H1 (cell line): ENCODE results near the gene FIP1L1. TPM values are rescaled to one million over a fixed set of nuclear protein-coding genes. Genes with fewer than 3 reads are reported as not detected.

ENCODE experiments used
- CTCF ChIA-PET: fragments of 300-600 bp; sonication (Branson Sonifier 250); formaldehyde crosslinking; loops from one replicate; lab custom pipeline; 2021; ENCODE audit not compliant: partially characterized antibody; lab: Charles Lee
- POLR2A ChIA-PET: fragments of 300-600 bp; sonication (Branson Sonifier 250); formaldehyde crosslinking; loops from one replicate; lab custom pipeline; 2021; ENCODE audit warnings: inconsistent platforms; ENCODE audit not compliant: partially characterized antibody; lab: Charles Lee
- DNase-seq, 2 experiments: peaks; one replicate each; pipeline versions ENCODE4 v3.0.0 to v3.0.0-alpha.2; 2010 to 2022; ENCODE audit warnings: low spot score in 2 of 2, low read depth in 1 of 2, mixed read lengths in 1 of 2
- FAIRE-seq: peaks from 2 replicates; lab custom pipeline; 2011; peaks lifted over from hg19 to GRCh38; lab: Jason Lieb, UNC
- H2AFZ ChIP-seq: 2 replicates; pipeline ENCODE4 v1.8.1; 2012; ENCODE audit warnings: low read length, inconsistent platforms
- H2AK5ac ChIP-seq: 2 replicates; pipeline ENCODE4 v1.6.1; 2013; ENCODE audit warnings: low read depth, low read length
- H2BK120ac ChIP-seq: replicated peaks from 2 replicates; pipeline ENCODE3; 2013; ENCODE audit warnings: low read depth, low read length, inconsistent platforms
- H2BK12ac ChIP-seq: 2 replicates; pipeline ENCODE4 v1.6.1; 2013; ENCODE audit warnings: low read depth, low read length
- H2BK15ac ChIP-seq: 2 replicates; pipeline ENCODE4 v1.6.1; 2013; ENCODE audit warnings: low read length
- H2BK20ac ChIP-seq: 2 replicates; pipeline ENCODE4 v1.6.1; 2013; ENCODE audit warnings: low read length
- H2BK5ac ChIP-seq: 2 replicates; pipeline ENCODE4 v1.6.1; 2013; ENCODE audit warnings: low read depth, low read length
- H3K14ac ChIP-seq: 2 replicates; pipeline ENCODE4 v1.6.1; 2013; ENCODE audit warnings: inconsistent platforms; ENCODE audit not compliant: insufficient read length
- H3K18ac ChIP-seq: 2 replicates; pipeline ENCODE4 v1.6.1; 2013; ENCODE audit warnings: low read length; ENCODE audit errors: extremely low read depth
- H3K23ac ChIP-seq: 2 replicates; pipeline ENCODE4 v1.6.1; 2013; ENCODE audit warnings: inconsistent platforms; ENCODE audit not compliant: insufficient read length
- H3K23me2 ChIP-seq: 2 replicates; pipeline ENCODE4 v1.6.1; 2013; ENCODE audit warnings: low read depth, low read length
- H3K27ac ChIP-seq: 2 replicates; pipeline ENCODE4 v1.6.1; 2011; ENCODE audit warnings: low read depth, low read length, inconsistent platforms
- H3K27me3 ChIP-seq, 4 experiments: replicated peaks in 1 of 4; 1 replicate in 1 of 4; 2 replicates in 3 of 4; pipeline versions ENCODE4 v1.6.1 to v1.8.1; 2011 to 2013; ENCODE audit warnings: low read length in 3 of 4, mild to moderate bottlenecking in 3 of 4, inconsistent platforms in 2 of 4, mixed read lengths in 2 of 4, moderate library complexity in 1 of 4; ENCODE audit not compliant: control insufficient read depth in 3 of 4, insufficient read depth in 3 of 4; ENCODE audit errors: extremely low read depth in 1 of 4
- H3K36me3 ChIP-seq, 4 experiments: 2 replicates each; pipeline versions ENCODE4 v1.6.1 to v1.8.1; 2011 to 2013; ENCODE audit warnings: mild to moderate bottlenecking in 4 of 4, low read length in 3 of 4, moderate library complexity in 2 of 4, control low read depth in 1 of 4, inconsistent platforms in 1 of 4; ENCODE audit not compliant: insufficient read depth in 4 of 4, control insufficient read depth in 2 of 4
- H3K4ac ChIP-seq: replicated peaks from 2 replicates; pipeline ENCODE3; 2013; ENCODE audit warnings: low read length, low read depth, mixed read lengths, inconsistent platforms; ENCODE audit not compliant: insufficient read length
- H3K4me1 ChIP-seq, 4 experiments: replicated peaks in 1 of 4; 1 replicate in 1 of 4; 2 replicates in 3 of 4; pipeline versions ENCODE4 v1.6.1 to v1.8.1; 2011 to 2013; ENCODE audit warnings: low read length in 3 of 4, inconsistent platforms in 2 of 4, mixed read lengths in 1 of 4; ENCODE audit not compliant: insufficient read depth in 4 of 4, control insufficient read depth in 3 of 4
- H3K4me2 ChIP-seq, 2 experiments: 2 replicates each; pipeline versions ENCODE4 v1.6.1 to v1.8.1; 2011 to 2013; ENCODE audit warnings: low read depth in 2 of 2, low read length in 2 of 2, control low read depth in 1 of 2, inconsistent platforms in 1 of 2, mild to moderate bottlenecking in 1 of 2; ENCODE audit not compliant: insufficient read depth in 1 of 2
- H3K4me3 ChIP-seq, 4 experiments: fragments of 200-600, 300-600 bp in 1 of 4; sonication (generic), shearing (Covaris generic), sonication (Bioruptor Twin) in 1 of 4; 2 replicates each; pipeline versions ENCODE4 v1.5.1 to v1.8.1; 2011 to 2016; ENCODE audit warnings: low read length in 4 of 4, low read depth in 3 of 4, control low read depth in 2 of 4, inconsistent platforms in 2 of 4, mild to moderate bottlenecking in 2 of 4, mixed read lengths in 1 of 4, moderate library complexity in 1 of 4; ENCODE audit not compliant: insufficient read depth in 2 of 4; ENCODE audit errors: extremely low read depth in 1 of 4
- H3K56ac ChIP-seq: replicated peaks from 2 replicates; pipeline ENCODE3; 2013; ENCODE audit warnings: low read depth, mild to moderate bottlenecking, mixed read lengths, low read length, inconsistent platforms; ENCODE audit not compliant: insufficient read length
- H3K79me1 ChIP-seq: 2 replicates; pipeline ENCODE4 v1.6.1; 2013; ENCODE audit warnings: low read depth, low read length, control low read depth
- H3K79me2 ChIP-seq, 2 experiments: 2 replicates each; pipeline versions ENCODE4 v1.6.1 to v1.8.1; 2012 to 2013; ENCODE audit warnings: low read length in 2 of 2, mild to moderate bottlenecking in 2 of 2, inconsistent platforms in 1 of 2; ENCODE audit not compliant: insufficient read depth in 2 of 2, control insufficient read depth in 1 of 2
- H3K9ac ChIP-seq, 4 experiments: replicated peaks in 1 of 4; 1 replicate in 1 of 4; 2 replicates in 3 of 4; pipeline versions ENCODE4 v1.6.1 to v1.8.1; 2011 to 2013; ENCODE audit warnings: low read depth in 3 of 4, low read length in 3 of 4, control low read depth in 2 of 4, mild to moderate bottlenecking in 2 of 4, moderate library complexity in 2 of 4, inconsistent platforms in 1 of 4; ENCODE audit errors: extremely low read depth in 1 of 4
- H3K9me3 ChIP-seq, 2 experiments: 2 replicates each; pipeline versions ENCODE4 v1.6.1 to v1.8.1; 2012 to 2013; ENCODE audit warnings: mild to moderate bottlenecking in 2 of 2, moderate library complexity in 2 of 2, control low read depth in 1 of 2, inconsistent platforms in 1 of 2, low read depth in 1 of 2, low read length in 1 of 2, mixed read lengths in 1 of 2; ENCODE audit not compliant: insufficient read depth in 2 of 2
- H4K20me1 ChIP-seq, 2 experiments: replicated peaks in 1 of 2; 2 replicates each; pipeline versions ENCODE3 to v1.8.1; 2011 to 2013; ENCODE audit warnings: inconsistent platforms in 2 of 2, low read length in 2 of 2, mild to moderate bottlenecking in 1 of 2; ENCODE audit not compliant: insufficient read depth in 2 of 2, control insufficient read depth in 1 of 2
- H4K5ac ChIP-seq: 2 replicates; pipeline ENCODE4 v1.6.1; 2013; ENCODE audit warnings: low read length, low read depth, mixed read lengths, inconsistent platforms; ENCODE audit not compliant: insufficient read length
- H4K8ac ChIP-seq: 2 replicates; pipeline ENCODE4 v1.8.0; 2013; ENCODE audit warnings: mild to moderate bottlenecking, moderate library complexity, low read length, inconsistent platforms; ENCODE audit not compliant: insufficient read depth; ENCODE audit errors: extremely low read depth
- H4K91ac ChIP-seq: replicated peaks from 2 replicates; pipeline ENCODE3; 2013; ENCODE audit warnings: low read length, mixed read lengths, inconsistent platforms; ENCODE audit not compliant: insufficient read length
- ASH2L ChIP-seq: fragments of 200-600, 300-600 bp; sonication (generic); IDR thresholded peaks from one replicate; pipeline ENCODE4 v1.7.1; 2017; ENCODE audit warnings: low read length
- CHD1 ChIP-seq: IDR thresholded peaks from 2 replicates; pipeline ENCODE4 v1.6.1; 2012; ENCODE audit warnings: low read depth, low read length, improper control_type of control experiment
- CHD2 ChIP-seq: IDR thresholded peaks from 2 replicates; pipeline ENCODE4 v1.6.1; 2012; ENCODE audit warnings: low read length, improper control_type of control experiment
- CREB1 ChIP-seq: IDR thresholded peaks from 2 replicates; pipeline ENCODE4 v1.6.1; 2012; ENCODE audit warnings: inconsistent platforms
- FOSL1 ChIP-seq: IDR thresholded peaks from 2 replicates; pipeline ENCODE4 v1.6.1; 2011; ENCODE audit warnings: mild to moderate bottlenecking, low read depth, low read length, moderate library complexity; ENCODE audit not compliant: insufficient read depth
- GABPA ChIP-seq: IDR thresholded peaks from 2 replicates; pipeline ENCODE4 v1.6.1; 2011; ENCODE audit warnings: mild to moderate bottlenecking, low read length, moderate library complexity, borderline replicate concordance; ENCODE audit not compliant: insufficient read depth
- GTF2F1 ChIP-seq: IDR thresholded peaks from 2 replicates; pipeline ENCODE4 v1.6.1; 2012; ENCODE audit warnings: low read depth, low read length, improper control_type of control experiment, borderline replicate concordance
- JUN ChIP-seq: IDR thresholded peaks from 2 replicates; pipeline ENCODE4 v1.6.1; 2011; ENCODE audit warnings: low read depth, mild to moderate bottlenecking, improper control_type of control experiment, low read length
- KDM5A ChIP-seq: fragments of 200-600 bp; IDR thresholded peaks from 2 replicates; pipeline ENCODE4 v1.7.1; 2012; ENCODE audit warnings: mild to moderate bottlenecking, low read length, inconsistent platforms, mixed read lengths
- MAFK ChIP-seq: IDR thresholded peaks from 2 replicates; pipeline ENCODE4 v1.6.1; 2012; ENCODE audit warnings: low read depth, mild to moderate bottlenecking, improper control_type of control experiment, low read length
- NRF1 ChIP-seq: IDR thresholded peaks from 2 replicates; pipeline ENCODE4 v1.6.1; 2011; ENCODE audit warnings: mild to moderate bottlenecking, low read depth, low read length, improper control_type of control experiment
- RAD21 ChIP-seq, 2 experiments: IDR thresholded peaks in 1 of 2; conservative IDR thresholded peaks in 1 of 2; 2 replicates each; pipeline ENCODE4 v1.6.1; 2011; ENCODE audit warnings: low read depth in 2 of 2, low read length in 2 of 2, improper control_type of control experiment in 1 of 2, inconsistent platforms in 1 of 2, mild to moderate bottlenecking in 1 of 2, moderate library complexity in 1 of 2
- SAP30 ChIP-seq: fragments of 300-600 bp; sonication (generic); IDR thresholded peaks from 2 replicates; pipeline ENCODE4 v1.7.1; 2012; ENCODE audit warnings: low read length, moderate library complexity, mild to moderate bottlenecking, inconsistent platforms; ENCODE audit not compliant: insufficient read depth, insufficient replicate concordance
- SIX5 ChIP-seq: IDR thresholded peaks from 2 replicates; pipeline ENCODE4 v1.6.1; 2011; ENCODE audit warnings: mild to moderate bottlenecking, low read depth, low read length
- SRF ChIP-seq: IDR thresholded peaks from 2 replicates; pipeline ENCODE4 v1.6.1; 2011; ENCODE audit warnings: mild to moderate bottlenecking, low read depth, low read length, moderate library complexity
- TBP ChIP-seq: IDR thresholded peaks from 2 replicates; pipeline ENCODE4 v1.6.1; 2011; ENCODE audit warnings: low read depth, low read length, improper control_type of control experiment
- WGBS, 2 experiments: shearing (Covaris generic) in 1 of 2; methylation state at CpG; one replicate each; pipeline versions ENCODE4 v1.1.6 to v1.1.7; 2013 to 2015; ENCODE audit warnings: low lambda C conversion rate in 2 of 2, mixed read lengths in 2 of 2, inconsistent platforms in 1 of 2, low coverage in 1 of 2, missing lambda C conversion rate in 1 of 2; ENCODE audit not compliant: insufficient replicate concordance in 2 of 2, insufficient coverage in 1 of 2, insufficient read length in 1 of 2; ENCODE audit errors: extremely low coverage in 1 of 2, missing lambda C conversion rate in 1 of 2; 5-methylcytosine and 5-hydroxymethylcytosine counted together
- polyA plus RNA-seq, 7 experiments: library from polyadenylated mRNA; depleted of rRNA in 3 of 7; stranded (reverse) in 5 of 7; unstranded in 2 of 7; fragments of >200 nt in 5 of 7; fragments of 200-250 nt in 2 of 7; gene quantifications; 1 replicate in 5 of 7; 2 replicates in 1 of 7; 4 replicates in 1 of 7; pipeline versions ENCODE4 v1.2.1 to v1.2.3, GENCODE V29; 2011 to 2013; ENCODE audit warnings: missing spikeins in 2 of 7, mixed read lengths in 2 of 7
- total RNA-seq: library from RNA; stranded (reverse); fragmentation: NEBNext Ultra II Directional; extraction: Animal tissue kit (Norgen Biotek cat#: 25700); gene quantifications from 2 replicates; pipeline ENCODE4 v1.2.1, GENCODE V29; 2021

The FIP1L1 gene
- total and polyA plus RNA-seq, 2 of the 8 experiments (the other 6 are each of a cell fraction or from before 2014, with no cell fraction given), result 19.5 to 53.7 TPM

- Histone ChIP-seq H4K20me1 (no peaks in the 10 kb centered on the region), H2BK15ac (no peak overlapping the region), H3K9ac (no peak overlapping the region), H3K56ac (no peak overlapping the region), H2BK12ac (no peak overlapping the region), H3K79me1 (no peaks in the 10 kb centered on the region), H2AFZ (no peak overlapping the region), H4K5ac (no peak overlapping the region), H3K27ac (no peak overlapping the region), H4K91ac (no peak overlapping the region), H3K4ac (no peak overlapping the region), H2BK5ac (no peak overlapping the region), H3K4me2 (no peak overlapping the region), H3K14ac (no peak overlapping the region), H3K79me2 (no peaks in the 10 kb centered on the region), H4K8ac (no peak overlapping the region), H3K27me3 (peaks cover 2 to 8% (median 3%) of the 10 kb centered on the region in 4 experiments; a peak in 5 of 7 replicates), H3K4me1 (no peaks in the 10 kb centered on the region), H3K4me3 (no peak overlapping the region), H3K23ac (no peak overlapping the region), H2AK5ac (no peak overlapping the region), H3K36me3 (no peaks in the 10 kb centered on the region), H2BK120ac (no peak overlapping the region), H2BK20ac (no peak overlapping the region), H3K18ac (no peak overlapping the region), H3K23me2 (peaks cover 4% of the 10 kb centered on the region; the same call in 1 of the 2 replicates), H3K9me3 (no peaks in the 10 kb centered on the region)
- 94% methylated on average over 3 of the region's 3 CpGs; no CpG with 5 or more reads in 1 of the 2 experiments for WGBS, 2 experiments
- CTCF ChIA-PET, result no interaction called here
- DNase-seq, result no peak
- POLR2A ChIA-PET, result no interaction called here
- TF ChIP-seq CHD2 (no peak), ASH2L (no peak), MAFK (no peak), CHD1 (no peak), SAP30 (no peak), FOSL1 (no peak), CREB1 (no peak), GABPA (no peak), KDM5A (no peak), SIX5 (no peak), JUN (no peak), SRF (no peak), NRF1 (no peak), RAD21 (IDR thresholded peaks at IDR 0.05 in 1 of 2, conservative IDR thresholded peaks at IDR 0.05 in 1 of 2; ENCODE audit: low read depth in 2 of 2, low read length in 2 of 2) (no peak), GTF2F1 (no peak), TBP (no peak)
- no peak for FAIRE-seq
These were observed 6.4 kb upstream of the FIP1L1 start for GRCh38 chr4:53371049-53371448.
